GF-D8 (cell line): ENCODE results near the gene FAM83G.

Experiments used
- DNase-seq: peaks from one replicate; lab custom pipeline; 2025; lab: John Stamatoyannopoulos, UW

The FAM83G gene

GRCh38 chr17:18920911-18921441 lies 83.6 kb downstream of the FAM83G start:
- DNase-seq = no peak

GRCh38 chr17:18919963-18920362 lies 84.6 kb downstream of the FAM83G start:
- no peak for DNase-seq
